Chondrocyte (in vitro differentiated cells): Measurements from ENCODE around the gene MUC20. TPM values are rescaled to one million over a fixed set of nuclear protein-coding genes. Genes with fewer than 3 reads are reported as not detected.
A peak's percentile ranks its signal among the peaks of the same experiment; 100 is the strongest.
"Not testable (repeated sequence)": the region's sequence is repeated elsewhere in the genome, so short reads cannot be mapped to it uniquely, and the experiment has no call there.

Experiments used
- DNase-seq: peaks from one replicate; pipeline ENCODE4 v3.0.0; 2021; ENCODE audit warnings: mixed read lengths, low spot score
- H3K27ac Mint-ChIP-seq: one replicate; pipeline ENCODE4 v1.8.0; 2021; ENCODE audit warnings: mild to moderate bottlenecking, moderate library complexity, mixed read lengths; ENCODE audit not compliant: unreplicated experiment
- H3K27me3 Mint-ChIP-seq: 2 replicates; pipeline ENCODE4 v1.8.0; 2021; ENCODE audit warnings: low read depth, mixed read lengths
- H3K36me3 Mint-ChIP-seq: 2 replicates; pipeline ENCODE4 v1.8.0; 2021; ENCODE audit warnings: low read depth, mixed read lengths
- H3K4me1 Mint-ChIP-seq: 2 replicates; pipeline ENCODE4 v1.8.0; 2021; ENCODE audit warnings: low read depth, mild to moderate bottlenecking, mixed read lengths
- H3K4me3 Mint-ChIP-seq: one replicate; pipeline ENCODE4 v1.8.0; 2021; ENCODE audit warnings: mild to moderate bottlenecking, moderate library complexity, mixed read lengths; ENCODE audit not compliant: unreplicated experiment
- H3K9me3 Mint-ChIP-seq: 2 replicates; pipeline ENCODE4 v1.8.0; 2021; ENCODE audit warnings: low read depth, mixed read lengths
- total RNA-seq: library from RNA; stranded (reverse); gene quantifications from 3 replicates; pipeline ENCODE4 v1.2.1, GENCODE V29; 2021
- TF ChIP-seq, protein P1 (sequence below): fragments of 200-600 bp; sonication (generic); IDR thresholded peaks from 2 replicates; pipeline ENCODE4 v1.5.0; 2021; ENCODE audit warnings: antibody characterized with exemption, mild to moderate bottlenecking, moderate library complexity

Gene MUC20
- total RNA-seq, 1 donor from 2014 or later = 3.0 TPM

DNA sequence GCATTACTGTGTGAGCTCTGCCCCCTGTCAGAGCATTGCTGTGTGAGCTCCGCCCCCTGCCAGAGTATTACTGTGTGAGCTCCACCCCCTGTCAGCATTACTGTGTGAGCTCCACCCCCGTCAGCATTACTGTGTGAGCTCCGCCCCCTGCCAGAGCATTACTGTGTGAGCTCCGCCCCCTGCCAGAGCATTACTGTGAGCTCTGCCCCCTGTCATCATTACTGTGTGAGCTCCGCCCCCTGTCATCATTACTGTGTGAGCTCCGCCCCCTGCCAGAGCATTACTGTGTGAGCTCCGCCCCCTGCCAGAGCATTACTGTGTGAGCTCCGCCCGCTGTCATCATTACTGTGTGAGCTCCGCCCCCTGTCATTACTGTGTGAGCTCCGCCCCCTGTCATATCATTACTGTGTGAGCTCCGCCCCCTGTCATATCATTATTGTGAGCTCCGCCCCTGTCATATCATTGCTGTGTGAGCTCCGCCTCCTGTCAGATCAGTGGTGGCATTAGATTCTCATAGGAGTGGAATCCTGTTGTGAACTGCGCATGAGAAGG, 33.5 kb upstream of the MUC20 start:
- DNase-seq, H3K27ac Mint-ChIP-seq, H3K9me3 Mint-ChIP-seq, H3K4me3 Mint-ChIP-seq, H3K27me3 Mint-ChIP-seq: not testable (repeated sequence)
- Mint-ChIP-seq H3K4me1 (peaks cover 26% of the 10 kb centered on the region), H3K36me3 (peaks cover 44% of the 10 kb centered on the region)

DNA sequence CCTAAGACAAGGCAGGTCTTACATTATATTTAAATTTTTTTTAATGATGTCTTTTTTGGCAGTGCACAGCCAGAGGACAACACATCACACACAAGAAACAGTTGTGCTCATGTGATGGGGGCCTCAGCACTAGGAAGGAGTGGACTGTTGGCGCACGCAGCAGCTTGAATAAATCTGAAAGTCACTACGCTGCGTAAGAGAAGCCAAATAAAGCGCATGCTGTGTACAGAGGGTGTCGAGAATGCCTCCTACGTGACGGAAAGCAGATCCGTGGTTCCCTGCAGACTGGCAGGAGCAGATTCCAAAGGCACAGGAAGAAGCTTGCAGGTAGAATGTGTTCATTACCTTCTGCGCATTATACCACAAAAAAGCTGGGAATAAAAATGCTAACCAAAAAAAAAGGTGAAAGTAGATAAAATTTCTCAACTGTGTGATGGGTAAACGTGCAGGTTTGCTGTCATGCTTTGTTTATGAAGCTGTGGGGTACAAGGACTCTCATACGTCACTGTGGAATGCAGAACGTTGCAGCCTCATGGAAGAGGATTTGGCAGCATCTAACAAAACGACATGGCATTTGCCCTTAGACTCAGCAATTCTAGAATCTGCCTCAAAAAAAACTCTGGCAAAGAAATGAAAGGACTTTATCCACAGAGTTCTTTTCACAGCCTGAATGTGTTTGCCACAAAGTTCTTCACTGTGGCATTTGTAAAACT, 32.2 kb upstream of the MUC20 start:
- DNase-seq, H3K9me3 Mint-ChIP-seq, H3K27me3 Mint-ChIP-seq, H3K4me3 Mint-ChIP-seq: not testable (repeated sequence)
- Mint-ChIP-seq H3K4me1 (peaks cover 33% of the 10 kb centered on the region), H3K36me3 (peaks cover 48% of the 10 kb centered on the region), H3K27ac (peak overlapping the region; percentile 6)

DNA sequence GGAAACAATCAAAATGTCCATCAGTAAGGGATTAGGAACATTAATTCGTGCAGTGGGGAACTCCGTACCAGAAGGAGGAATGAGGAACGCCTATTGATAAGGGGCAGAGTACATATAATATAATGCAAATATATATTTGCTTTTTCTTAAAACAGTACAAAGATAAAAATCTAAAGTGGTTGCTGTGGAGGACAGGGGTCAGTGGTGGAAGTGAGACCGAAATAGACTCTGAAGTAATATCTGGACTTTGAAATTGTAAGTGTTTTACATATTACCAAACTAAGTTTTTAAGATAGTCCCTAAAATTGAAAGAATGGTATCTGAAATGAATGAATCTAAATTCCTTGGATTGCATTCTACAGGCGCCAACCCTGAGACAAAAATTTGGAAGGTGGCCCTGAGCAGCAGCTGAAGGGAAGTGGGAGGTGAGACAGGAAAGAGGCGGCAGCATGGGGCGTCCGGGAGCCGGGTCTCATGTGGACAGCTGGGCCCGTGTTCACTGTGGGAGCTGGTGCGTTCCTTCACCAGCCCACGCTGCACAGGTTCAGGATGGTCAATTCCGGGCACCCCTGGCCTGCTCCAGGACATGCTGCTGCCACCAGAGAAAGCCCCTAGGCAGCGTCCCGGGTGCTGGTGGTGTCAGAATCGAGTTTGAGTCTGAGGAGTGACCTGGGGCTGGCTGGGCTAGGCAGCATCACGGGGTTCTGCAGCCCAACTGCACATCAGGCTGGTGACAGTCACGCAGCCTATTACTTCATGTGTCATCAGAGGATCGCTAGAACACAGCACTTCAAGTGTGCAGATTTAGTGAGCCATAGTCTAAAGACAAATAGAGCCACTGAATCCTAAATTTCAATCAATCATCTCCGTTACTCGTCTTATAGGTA, 31.4 kb upstream of the MUC20 start:
- H3K4me3 Mint-ChIP-seq, H3K9me3 Mint-ChIP-seq, H3K27me3 Mint-ChIP-seq, DNase-seq: not testable (repeated sequence)
- H3K27ac Mint-ChIP-seq = peak overlapping the region; percentile 6
- H3K4me1 Mint-ChIP-seq = peaks cover 33% of the 10 kb centered on the region
- H3K36me3 Mint-ChIP-seq = peaks cover 44% of the 10 kb centered on the region

DNA sequence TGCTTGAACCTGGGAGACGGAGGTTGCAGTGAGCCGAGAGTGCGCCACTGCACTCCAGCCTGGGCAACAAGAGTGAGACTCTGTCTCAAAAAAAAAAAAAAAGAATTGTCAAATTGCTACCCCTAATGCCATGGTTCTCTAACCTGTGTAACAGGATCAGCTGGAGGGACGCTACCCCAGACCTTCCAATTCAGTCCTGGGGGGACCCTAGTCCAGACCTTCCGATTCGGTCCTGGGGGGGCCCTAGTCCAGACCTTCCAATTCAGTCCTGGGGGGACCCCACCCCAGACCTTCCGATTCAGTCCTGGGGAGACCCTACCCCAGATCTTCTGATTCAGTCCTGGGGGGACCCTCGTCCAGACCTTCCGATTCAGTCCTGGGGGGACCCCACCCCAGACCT, 29.8 kb upstream of the MUC20 start:
- Mint-ChIP-seq H3K9me3 (no peaks in the 10 kb centered on the region), H3K27ac (no peak overlapping the region), H3K36me3 (peaks cover 38% of the 10 kb centered on the region)

DNA sequence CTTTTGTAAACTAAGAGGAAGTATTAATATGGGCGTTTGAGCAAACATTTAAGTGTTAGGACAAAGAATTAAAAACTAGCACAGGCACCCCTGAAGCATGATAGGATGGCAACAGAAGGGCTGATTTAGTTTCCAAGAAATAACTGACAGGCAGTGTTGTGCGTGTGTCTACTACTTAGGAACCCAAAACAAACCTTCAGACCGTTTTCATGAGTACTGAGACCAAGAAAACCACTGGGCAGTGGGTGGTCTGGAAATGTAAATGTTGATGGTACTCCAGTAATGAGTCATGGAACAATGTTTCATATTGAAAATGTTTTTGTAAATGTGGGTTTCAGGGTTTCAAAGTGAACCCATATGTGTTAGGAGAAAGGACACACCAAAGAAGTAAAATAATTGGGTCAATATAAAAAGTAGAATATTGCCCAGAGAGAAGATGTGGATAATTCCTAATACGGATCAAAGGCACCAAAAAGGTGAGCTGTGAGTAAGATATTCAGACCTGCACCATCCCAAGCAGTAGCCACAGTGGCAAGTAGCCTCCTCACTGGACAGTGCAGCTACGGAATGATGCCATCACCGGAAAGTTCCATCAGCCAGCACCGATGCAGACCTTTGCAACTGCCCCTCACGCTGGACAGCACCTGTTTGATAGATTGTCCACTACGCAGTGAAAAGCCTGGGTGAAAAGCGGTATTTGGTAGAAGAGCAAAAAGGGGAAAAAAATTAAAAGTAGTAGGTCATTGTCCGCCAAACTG, 29.0 kb upstream of the MUC20 start:
- DNase-seq, H3K27me3 Mint-ChIP-seq, H3K4me3 Mint-ChIP-seq, H3K9me3 Mint-ChIP-seq: not testable (repeated sequence)
- peak overlapping the region; percentile 41 for H3K27ac Mint-ChIP-seq
- H3K36me3 Mint-ChIP-seq = peaks cover 38% of the 10 kb centered on the region
- H3K4me1 Mint-ChIP-seq = peaks cover 37% of the 10 kb centered on the region

More for the DNA sequence above, 29.8 kb upstream of the MUC20 start:
- TF ChIP-seq, protein P1, sequence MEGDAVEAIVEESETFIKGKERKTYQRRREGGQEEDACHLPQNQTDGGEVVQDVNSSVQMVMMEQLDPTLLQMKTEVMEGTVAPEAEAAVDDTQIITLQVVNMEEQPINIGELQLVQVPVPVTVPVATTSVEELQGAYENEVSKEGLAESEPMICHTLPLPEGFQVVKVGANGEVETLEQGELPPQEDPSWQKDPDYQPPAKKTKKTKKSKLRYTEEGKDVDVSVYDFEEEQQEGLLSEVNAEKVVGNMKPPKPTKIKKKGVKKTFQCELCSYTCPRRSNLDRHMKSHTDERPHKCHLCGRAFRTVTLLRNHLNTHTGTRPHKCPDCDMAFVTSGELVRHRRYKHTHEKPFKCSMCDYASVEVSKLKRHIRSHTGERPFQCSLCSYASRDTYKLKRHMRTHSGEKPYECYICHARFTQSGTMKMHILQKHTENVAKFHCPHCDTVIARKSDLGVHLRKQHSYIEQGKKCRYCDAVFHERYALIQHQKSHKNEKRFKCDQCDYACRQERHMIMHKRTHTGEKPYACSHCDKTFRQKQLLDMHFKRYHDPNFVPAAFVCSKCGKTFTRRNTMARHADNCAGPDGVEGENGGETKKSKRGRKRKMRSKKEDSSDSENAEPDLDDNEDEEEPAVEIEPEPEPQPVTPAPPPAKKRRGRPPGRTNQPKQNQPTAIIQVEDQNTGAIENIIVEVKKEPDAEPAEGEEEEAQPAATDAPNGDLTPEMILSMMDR = no peak
- H3K27me3 Mint-ChIP-seq = no peaks in the 10 kb centered on the region
- peaks cover 32% of the 10 kb centered on the region for H3K4me1 Mint-ChIP-seq
- DNase-seq = no peak
- no peak overlapping the region for H3K4me3 Mint-ChIP-seq

DNA sequence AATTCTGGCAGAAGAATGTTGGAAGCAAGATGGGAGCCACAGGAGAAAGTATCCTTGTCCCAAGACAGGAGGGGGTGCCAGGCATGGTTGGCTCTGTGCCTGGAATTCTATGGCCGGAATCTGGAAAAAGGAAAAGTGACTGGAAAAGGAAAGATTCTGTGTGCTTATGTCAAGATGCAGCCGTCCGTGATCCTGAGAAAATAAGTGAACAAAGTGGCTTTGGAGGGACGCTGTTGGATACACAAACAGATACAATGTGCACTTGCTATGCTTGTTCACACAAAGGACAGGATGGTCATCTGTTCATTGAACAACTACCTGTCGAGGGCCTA, 28.5 kb upstream of the MUC20 start:
- Mint-ChIP-seq H3K27me3 (no peaks in the 10 kb centered on the region), H3K27ac (peak overlapping the region; percentile 41), H3K36me3 (peaks cover 41% of the 10 kb centered on the region), H3K4me1 (peaks cover 42% of the 10 kb centered on the region), H3K4me3 (no peak overlapping the region), H3K9me3 (no peaks in the 10 kb centered on the region)
- no peak for DNase-seq
- TF ChIP-seq, protein P1 = no peak
